HEK293 (cell line): ENCODE data around the gene SCRN1.

Experiments used
- CTCF ChIA-PET: fragments of 350-600 bp; formaldehyde crosslinking; extraction: SDS; loops from one replicate; lab custom pipeline; 2021; ENCODE audit warnings: antibody characterized with exemption; lab: Yijun Ruan, JAX
- POLR2A ChIA-PET: fragments of 300-600 bp; formaldehyde crosslinking; extraction: SDS; loops from one replicate; lab custom pipeline; 2020; ENCODE audit warnings: antibody characterized with exemption, inconsistent platforms; lab: Yijun Ruan, JAX
- H3K27ac ChIP-seq: fragments of 200-500 bp; sonication (Bioruptor generic); 2 replicates; pipeline ENCODE4 v1.5.1; 2014; ENCODE audit warnings: low read depth, low read length, control low read depth, inconsistent platforms; ENCODE audit errors: extremely low read depth
- H3K36me3 ChIP-seq, 2 experiments: fragments of 200-500 bp in 1 of 2; sonication (Bioruptor generic) in 1 of 2; 1 replicate in 1 of 2; 2 replicates in 1 of 2; pipeline ENCODE4 v1.5.1; 2014 to 2017; ENCODE audit warnings: inconsistent platforms in 2 of 2, low read length in 2 of 2; ENCODE audit not compliant: control insufficient read depth in 2 of 2, insufficient read depth in 1 of 2
- H3K4me1 ChIP-seq: fragments of 200-500 bp; sonication (Bioruptor generic); 2 replicates; pipeline ENCODE4 v1.5.1; 2014; ENCODE audit warnings: mild to moderate bottlenecking, low read length, inconsistent platforms; ENCODE audit not compliant: control insufficient read depth, insufficient read depth
- H3K4me3 ChIP-seq: 2 replicates; pipeline ENCODE4 v1.5.1; 2011; ENCODE audit warnings: low read depth, mild to moderate bottlenecking, control low read depth, low read length, moderate library complexity
- H3K9me3 ChIP-seq: fragments of 200-500 bp; sonication (Bioruptor generic); 2 replicates; pipeline ENCODE4 v1.5.1; 2014; ENCODE audit warnings: low read depth, low read length, inconsistent platforms; ENCODE audit not compliant: control insufficient read depth, insufficient read depth
- BCL11B ChIP-seq: fragments of 450-650 bp; formaldehyde crosslinking; IDR thresholded peaks from 2 replicates; pipeline ENCODE4 v1.5.1; 2016; ENCODE audit warnings: low read depth, missing biosample characterization, missing genetic modification characterization
- GLIS1 ChIP-seq: fragments of 450-650 bp; formaldehyde crosslinking; IDR thresholded peaks from 2 replicates; pipeline ENCODE4 v1.5.1; 2016; ENCODE audit warnings: missing biosample characterization, missing genetic modification characterization
- KLF10 ChIP-seq: fragments of 450-650 bp; IDR thresholded peaks from 2 replicates; pipeline ENCODE4 v1.5.1; 2018; ENCODE audit warnings: missing biosample characterization, mild to moderate bottlenecking, missing genetic modification characterization
- KLF16 ChIP-seq: fragments of 450-650 bp; formaldehyde crosslinking; IDR thresholded peaks from 2 replicates; pipeline ENCODE4 v1.5.1; 2017; ENCODE audit warnings: missing biosample characterization, missing genetic modification characterization
- KLF8 ChIP-seq: fragments of 450-650 bp; formaldehyde crosslinking; IDR thresholded peaks from 2 replicates; pipeline ENCODE4 v1.5.1; 2016; ENCODE audit warnings: missing biosample characterization, missing genetic modification characterization
- KLF9 ChIP-seq: fragments of 450-650 bp; formaldehyde crosslinking; IDR thresholded peaks from 2 replicates; pipeline ENCODE4 v1.5.1; 2016; ENCODE audit warnings: missing biosample characterization, missing genetic modification characterization, low read depth
- SP3 ChIP-seq: fragments of 450-650 bp; formaldehyde crosslinking; IDR thresholded peaks from 2 replicates; pipeline ENCODE4 v1.5.1; 2016; ENCODE audit warnings: missing biosample characterization, missing genetic modification characterization
- TRIM28 ChIP-seq: IDR thresholded peaks from 2 replicates; pipeline ENCODE4 v1.6.1; 2011; ENCODE audit warnings: low read length, control low read depth, borderline replicate concordance
- ZBTB17 ChIP-seq: fragments of 450-650 bp; formaldehyde crosslinking; IDR thresholded peaks from 2 replicates; pipeline ENCODE4 v1.5.1; 2016; ENCODE audit warnings: missing biosample characterization, missing genetic modification characterization
- ZBTB48 ChIP-seq: fragments of 450-650 bp; formaldehyde crosslinking; IDR thresholded peaks from 2 replicates; pipeline ENCODE4 v1.5.1; 2016; ENCODE audit warnings: missing biosample characterization, missing genetic modification characterization
- ZBTB7A ChIP-seq: fragments of 450-650 bp; formaldehyde crosslinking; IDR thresholded peaks from 2 replicates; pipeline ENCODE4 v1.5.1; 2016; ENCODE audit warnings: low read depth, missing biosample characterization, missing genetic modification characterization
- ZNF2 ChIP-seq: fragments of 450-650 bp; formaldehyde crosslinking; IDR thresholded peaks from 2 replicates; pipeline ENCODE4 v1.5.1; 2016; ENCODE audit warnings: missing biosample characterization, missing genetic modification characterization
- ZNF202 ChIP-seq: fragments of 450-650 bp; formaldehyde crosslinking; IDR thresholded peaks from 2 replicates; pipeline ENCODE4 v1.5.1; 2016; ENCODE audit warnings: missing biosample characterization, missing genetic modification characterization, borderline replicate concordance
- ZNF311 ChIP-seq: fragments of 450-650 bp; formaldehyde crosslinking; IDR thresholded peaks from 2 replicates; pipeline ENCODE4 v1.5.1; 2017; ENCODE audit warnings: missing biosample characterization, missing genetic modification characterization, borderline replicate concordance
- ZNF366 ChIP-seq: fragments of 450-650 bp; formaldehyde crosslinking; conservative IDR thresholded peaks from 2 replicates; pipeline ENCODE4 v1.5.1; 2016; ENCODE audit warnings: missing biosample characterization, missing genetic modification characterization
- ZNF433 ChIP-seq: fragments of 450-650 bp; formaldehyde crosslinking; IDR thresholded peaks from 2 replicates; pipeline ENCODE4 v1.5.1; 2016; ENCODE audit warnings: missing biosample characterization, missing genetic modification characterization, low read depth
- ZNF555 ChIP-seq: fragments of 450-650 bp; formaldehyde crosslinking; conservative IDR thresholded peaks from 2 replicates; pipeline ENCODE4 v1.5.1; 2017; ENCODE audit warnings: missing biosample characterization, mild to moderate bottlenecking, missing genetic modification characterization, inconsistent platforms
- ZNF558 ChIP-seq: fragments of 450-650 bp; formaldehyde crosslinking; IDR thresholded peaks from 2 replicates; pipeline ENCODE4 v1.5.1; 2016; ENCODE audit warnings: missing biosample characterization, missing genetic modification characterization
- ZNF585B ChIP-seq: fragments of 450-650 bp; formaldehyde crosslinking; IDR thresholded peaks from 2 replicates; pipeline ENCODE4 v1.5.1; 2016; ENCODE audit warnings: missing biosample characterization, missing genetic modification characterization
- ZNF624 ChIP-seq: fragments of 450-650 bp; formaldehyde crosslinking; IDR thresholded peaks from 2 replicates; pipeline ENCODE4 v1.5.1; 2017; ENCODE audit warnings: missing biosample characterization, missing genetic modification characterization
- ZNF654 ChIP-seq: fragments of 450-650 bp; formaldehyde crosslinking; IDR thresholded peaks from 2 replicates; pipeline ENCODE4 v1.5.1; 2016; ENCODE audit warnings: low read depth, missing biosample characterization, missing genetic modification characterization
- ZNF664 ChIP-seq: fragments of 450-650 bp; formaldehyde crosslinking; IDR thresholded peaks from 2 replicates; pipeline ENCODE4 v1.5.1; 2016; ENCODE audit warnings: missing biosample characterization, missing genetic modification characterization
- ZNF776 ChIP-seq: fragments of 450-650 bp; formaldehyde crosslinking; IDR thresholded peaks from 2 replicates; pipeline ENCODE4 v1.5.0; 2017; ENCODE audit warnings: missing biosample characterization, missing genetic modification characterization, borderline replicate concordance
- TF ChIP-seq, protein P1 (sequence below): fragments of 450-650 bp; formaldehyde crosslinking; IDR thresholded peaks from 2 replicates; pipeline ENCODE4 v1.5.1; 2016; ENCODE audit warnings: missing biosample characterization, missing genetic modification characterization
- TF ChIP-seq, protein P2 (sequence below): fragments of 450-650 bp; formaldehyde crosslinking; IDR thresholded peaks from 2 replicates; pipeline ENCODE4 v1.5.1; 2017; ENCODE audit warnings: missing biosample characterization, missing genetic modification characterization

The SCRN1 gene

DNA sequence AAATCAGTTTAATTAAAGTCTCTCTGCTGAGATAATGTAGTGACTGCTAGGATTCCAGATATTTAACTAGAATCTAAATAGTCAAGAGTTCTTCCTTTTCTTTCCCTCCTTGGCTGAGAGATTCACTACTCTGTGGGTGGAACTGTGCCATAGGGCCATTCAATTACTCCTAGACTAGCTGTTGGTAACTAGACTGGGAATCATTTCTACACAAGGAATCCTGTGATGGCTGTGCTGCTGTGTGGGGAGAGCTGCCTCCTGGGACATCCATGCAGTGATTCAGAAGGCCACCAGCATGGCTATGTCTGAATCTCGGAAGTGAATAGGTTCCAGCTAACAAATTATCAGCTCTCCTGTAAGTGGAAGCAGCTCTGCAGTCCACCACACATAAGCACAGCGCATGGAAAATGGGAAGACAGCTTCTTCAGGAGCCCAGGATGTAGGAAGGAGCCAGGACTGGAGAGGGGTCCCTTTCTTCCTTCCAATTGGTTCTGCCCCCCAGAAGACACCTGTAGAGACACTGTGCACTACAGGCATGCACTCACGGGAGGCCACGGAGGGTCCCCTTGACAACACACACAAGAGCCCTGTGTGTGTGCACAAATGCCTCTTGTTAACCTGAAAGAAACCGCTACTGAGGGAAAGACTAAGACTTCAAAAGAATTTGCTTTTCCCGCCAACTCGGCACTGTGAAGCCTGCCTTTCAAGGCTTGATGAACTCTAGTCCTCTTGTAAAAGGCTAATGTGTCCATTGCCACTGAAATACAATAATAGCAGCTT lies 66.5 kb downstream of the SCRN1 start (continued):
- TF ChIP-seq ZNF311 (tag by site-specific recombination), result no peak

DNA sequence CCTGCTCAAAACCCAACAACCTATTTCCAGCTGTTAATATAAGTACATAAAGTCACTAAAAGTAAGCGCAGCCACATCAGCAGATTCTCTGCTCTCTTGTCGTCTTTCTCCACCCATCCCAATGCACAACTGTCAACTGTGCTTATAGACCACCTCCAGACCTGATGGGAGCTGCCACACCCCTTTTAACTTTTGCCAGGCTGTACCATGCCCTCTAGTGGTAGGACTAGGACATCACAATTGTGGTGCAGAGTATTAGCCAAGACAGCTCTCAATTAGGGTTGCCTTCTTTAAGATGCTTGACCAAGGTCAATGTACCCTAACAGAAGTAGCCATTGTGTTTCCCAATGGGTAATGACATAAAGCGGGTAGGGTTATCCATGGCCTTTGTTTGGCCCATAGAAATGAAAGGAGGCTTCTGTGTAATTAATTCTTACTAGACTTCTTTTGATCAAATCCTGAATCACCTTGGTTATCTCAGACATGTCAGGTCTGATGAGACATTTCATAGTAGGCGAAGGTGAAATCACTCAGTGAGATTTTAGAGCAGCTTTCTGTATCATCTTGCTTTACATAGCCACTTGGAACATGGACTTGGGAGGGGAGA lies 68.1 kb downstream of the SCRN1 start:
- POLR2A ChIA-PET, result no interaction called here
- Histone ChIP-seq H3K4me3 (no peak overlapping the region), H3K9me3 (no peaks in the 10 kb centered on the region), H3K36me3 (peaks cover 4 to 64% of the 10 kb centered on the region in 2 experiments; a peak in 1 of 3 replicates), H3K27ac (no peak overlapping the region), H3K4me1 (no peaks in the 10 kb centered on the region)
- TF ChIP-seq ZNF366 (tag by site-specific recombination) (no peak), KLF9 (tag by site-specific recombination) (peak; percentile 94), KLF10 (tag by site-specific recombination) (peak; percentile 92), SP3 (tag by site-specific recombination) (0 out of 2 replicates have a peak, but pooled peaks have one; percentile 22), ZNF2 (tag by site-specific recombination) (0 out of 2 replicates have a peak, but pooled peaks have one; percentile 26), ZNF202 (no peak), KLF8 (peak; percentile 21; the same call in 1 of the 2 replicates), ZNF654 (tag by site-specific recombination) (peak; percentile 78), KLF16 (tag by site-specific recombination) (0 out of 2 replicates have a peak, but pooled peaks have one; percentile 24)
- TF ChIP-seq, protein P1, sequence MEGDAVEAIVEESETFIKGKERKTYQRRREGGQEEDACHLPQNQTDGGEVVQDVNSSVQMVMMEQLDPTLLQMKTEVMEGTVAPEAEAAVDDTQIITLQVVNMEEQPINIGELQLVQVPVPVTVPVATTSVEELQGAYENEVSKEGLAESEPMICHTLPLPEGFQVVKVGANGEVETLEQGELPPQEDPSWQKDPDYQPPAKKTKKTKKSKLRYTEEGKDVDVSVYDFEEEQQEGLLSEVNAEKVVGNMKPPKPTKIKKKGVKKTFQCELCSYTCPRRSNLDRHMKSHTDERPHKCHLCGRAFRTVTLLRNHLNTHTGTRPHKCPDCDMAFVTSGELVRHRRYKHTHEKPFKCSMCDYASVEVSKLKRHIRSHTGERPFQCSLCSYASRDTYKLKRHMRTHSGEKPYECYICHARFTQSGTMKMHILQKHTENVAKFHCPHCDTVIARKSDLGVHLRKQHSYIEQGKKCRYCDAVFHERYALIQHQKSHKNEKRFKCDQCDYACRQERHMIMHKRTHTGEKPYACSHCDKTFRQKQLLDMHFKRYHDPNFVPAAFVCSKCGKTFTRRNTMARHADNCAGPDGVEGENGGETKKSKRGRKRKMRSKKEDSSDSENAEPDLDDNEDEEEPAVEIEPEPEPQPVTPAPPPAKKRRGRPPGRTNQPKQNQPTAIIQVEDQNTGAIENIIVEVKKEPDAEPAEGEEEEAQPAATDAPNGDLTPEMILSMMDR (tag by site-specific recombination), result peak; percentile 56; the same call in 1 of the 2 replicates
- CTCF ChIA-PET, result interaction anchor here (0.6 to 3.4 kb wide), 43 partner anchors 8 to 1003 kb away, joined by 3 to 36 read pairs (median 4); partner anchors contain the start of gene WIPF3

DNA sequence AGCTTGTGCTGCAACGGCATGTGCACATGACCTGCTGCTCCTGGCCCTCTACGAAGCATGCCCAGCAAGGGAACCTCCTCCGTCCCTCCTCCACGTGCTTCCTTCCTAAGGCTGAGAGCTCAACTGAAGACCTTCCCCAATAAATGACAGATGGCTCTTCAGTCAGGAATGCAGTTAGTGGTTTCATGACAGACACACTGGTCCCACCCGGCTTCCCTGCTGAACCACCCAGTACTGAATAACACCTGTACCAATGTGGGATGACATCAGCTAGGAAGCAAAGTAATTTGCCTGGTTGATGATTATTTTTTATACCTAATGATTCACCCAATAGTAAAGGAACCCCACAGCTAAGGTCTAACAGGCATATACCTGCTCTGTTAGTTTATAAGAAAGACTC lies 69.1 kb downstream of the SCRN1 start:
- Histone ChIP-seq H3K27ac (no peak overlapping the region), H3K9me3 (no peaks in the 10 kb centered on the region), H3K4me1 (peaks cover 3% of the 10 kb centered on the region), H3K36me3 (peaks cover 4 to 60% of the 10 kb centered on the region in 2 experiments; a peak in 1 of 3 replicates), H3K4me3 (no peak overlapping the region)
- TF ChIP-seq ZBTB48 (no peak), KLF9 (tag by site-specific recombination) (no peak), ZBTB7A (tag by site-specific recombination) (no peak), ZNF585B (tag by site-specific recombination) (no peak), ZNF202 (no peak), ZNF624 (no peak), TRIM28 (no peak)
- ChIA-PET CTCF (interaction anchor here (0.7 to 3.4 kb wide), 16 partner anchors 10 to 288 kb away, joined by 3 to 36 read pairs (median 6); partner anchors contain the start of gene WIPF3), POLR2A (no interaction called here)

DNA sequence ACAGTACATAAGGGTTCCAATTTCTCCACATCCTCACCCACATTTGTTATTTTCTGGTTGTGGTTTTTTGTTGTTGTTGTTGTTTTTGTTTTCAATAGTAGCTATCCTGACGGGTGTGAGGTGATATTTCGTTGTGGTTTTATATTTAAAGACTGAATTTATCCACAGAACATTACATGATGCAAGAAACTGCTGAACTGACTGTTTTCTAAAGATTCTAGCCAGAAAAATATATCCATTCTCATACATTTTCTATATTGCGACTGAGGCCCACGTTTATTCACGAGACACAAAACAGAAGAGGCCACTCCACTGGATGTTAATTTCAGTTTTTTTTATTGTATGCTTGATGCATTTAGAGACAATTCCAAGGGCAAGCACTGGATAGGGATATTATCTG lies 69.8 kb downstream of the SCRN1 start:
- H3K27ac ChIP-seq, result no peak overlapping the region
- ChIA-PET POLR2A (no interaction called here), CTCF (interaction anchor here (1.2 to 3.3 kb wide), 5 partner anchors 11 to 172 kb away, joined by 3 to 31 read pairs (median 26); no protein-coding TSS in a partner anchor)
- H3K36me3 ChIP-seq, result peaks cover 4 to 53% of the 10 kb centered on the region in 2 experiments; a peak in 1 of 3 replicates
- peaks cover 3% of the 10 kb centered on the region for H3K4me1 ChIP-seq
- no peaks in the 10 kb centered on the region for H3K9me3 ChIP-seq
- no peak overlapping the region for H3K4me3 ChIP-seq
- no peak for TF ChIP-seq ZBTB17
- TF ChIP-seq ZNF558 (tag by site-specific recombination), result no peak
- TF ChIP-seq, protein P2, sequence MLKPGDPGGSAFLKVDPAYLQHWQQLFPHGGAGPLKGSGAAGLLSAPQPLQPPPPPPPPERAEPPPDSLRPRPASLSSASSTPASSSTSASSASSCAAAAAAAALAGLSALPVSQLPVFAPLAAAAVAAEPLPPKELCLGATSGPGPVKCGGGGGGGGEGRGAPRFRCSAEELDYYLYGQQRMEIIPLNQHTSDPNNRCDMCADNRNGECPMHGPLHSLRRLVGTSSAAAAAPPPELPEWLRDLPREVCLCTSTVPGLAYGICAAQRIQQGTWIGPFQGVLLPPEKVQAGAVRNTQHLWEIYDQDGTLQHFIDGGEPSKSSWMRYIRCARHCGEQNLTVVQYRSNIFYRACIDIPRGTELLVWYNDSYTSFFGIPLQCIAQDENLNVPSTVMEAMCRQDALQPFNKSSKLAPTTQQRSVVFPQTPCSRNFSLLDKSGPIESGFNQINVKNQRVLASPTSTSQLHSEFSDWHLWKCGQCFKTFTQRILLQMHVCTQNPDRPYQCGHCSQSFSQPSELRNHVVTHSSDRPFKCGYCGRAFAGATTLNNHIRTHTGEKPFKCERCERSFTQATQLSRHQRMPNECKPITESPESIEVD (tag by site-specific recombination), result no peak
- no peak for TF ChIP-seq GLIS1 (tag by site-specific recombination)
- no peak for TF ChIP-seq ZNF776 (tag by site-specific recombination)
- no peak for TF ChIP-seq ZNF664 (tag by site-specific recombination)
- no peak for TF ChIP-seq BCL11B (tag by site-specific recombination)
- TF ChIP-seq ZNF624, result no peak
- no peak for TF ChIP-seq ZNF433 (tag by site-specific recombination)
- no peak for TF ChIP-seq ZNF555 (tag by site-specific recombination)
